Lower leg skin (tissue), 4 donors: Measurements from ENCODE around the gene CLDN14. TPM values are rescaled to one million over a fixed set of nuclear protein-coding genes. Genes with fewer than 3 reads are reported as not detected.

ENCODE experiments used
- DNase-seq, 2 donors: peaks; one replicate each; pipeline ENCODE4 v3.0.0-alpha.2; 2019; ENCODE audit warnings: low spot score in 2 of 2
- H3K4me3 ChIP-seq: fragments of 200-600 bp; sonication (generic); 2 replicates; pipeline ENCODE4 v1.5.1; 2017; ENCODE audit warnings: mild to moderate bottlenecking, low read depth; ENCODE audit not compliant: poor library complexity, severe bottlenecking
- POLR2A ChIP-seq, 2 donors: fragments of 450-650 bp; IDR thresholded peaks; one replicate each; pipeline ENCODE4 v1.6.1; 2016 to 2017; ENCODE audit warnings: antibody characterized with exemption in 2 of 2, mild to moderate bottlenecking in 1 of 2, moderate library complexity in 1 of 2
- WGBS, 2 donors: methylation state at CpG; one replicate each; pipeline ENCODE4 v1.1.5; 2018; 5-methylcytosine and 5-hydroxymethylcytosine counted together
- intact Hi-C: fragments of 100-400 bp; cut with DNase I; formaldehyde crosslinking; loops from one replicate; pipeline ENCODE4 v1.15.0; 2023; ENCODE audit warnings: low total_unique reads
- total RNA-seq, 4 donors: library from RNA; depleted of rRNA; stranded (reverse); fragments of >200 nt; gene quantifications; one replicate each; pipeline ENCODE4 v1.1.0, GENCODE V29; 2016
- TF ChIP-seq, protein P1 (sequence below), 3 donors: fragments of 450-650 bp; IDR thresholded peaks; one replicate each; pipeline ENCODE4 v1.5.1; 2016; ENCODE audit warnings: antibody characterized with exemption in 3 of 3, mild to moderate bottlenecking in 3 of 3, moderate library complexity in 2 of 3

CLDN14 gene
- total RNA-seq, 4 donors from 2014 or later = 0.13 TPM; not detected in 3

DNA sequence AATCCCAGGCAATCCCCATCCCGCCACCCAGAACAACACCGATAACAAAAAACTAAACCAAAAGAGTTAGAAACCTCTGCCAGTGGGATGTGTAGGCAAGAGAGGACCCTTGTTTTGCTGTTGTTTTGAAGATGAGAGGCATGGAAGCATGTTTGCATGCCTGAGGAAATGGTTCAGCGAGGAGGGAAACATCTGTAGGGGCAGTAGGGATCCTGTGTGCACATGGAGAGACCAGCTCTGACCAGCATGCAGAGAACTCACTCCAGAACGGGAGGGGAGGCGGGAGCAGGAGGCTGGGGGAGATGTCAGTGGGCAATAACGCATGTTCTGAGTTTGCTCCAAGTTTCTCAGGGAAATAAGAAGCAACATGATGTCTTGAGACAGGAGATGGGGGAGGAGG is 5.3 kb downstream of the CLDN14 start:
- DNase-seq = no peak
- intact Hi-C loops = no loop called here
- 78 to 81% methylated on average over 6 of the region's 6 CpGs for WGBS, 2 donors
- H3K4me3 ChIP-seq = no peak overlapping the region
- TF ChIP-seq, protein P1, sequence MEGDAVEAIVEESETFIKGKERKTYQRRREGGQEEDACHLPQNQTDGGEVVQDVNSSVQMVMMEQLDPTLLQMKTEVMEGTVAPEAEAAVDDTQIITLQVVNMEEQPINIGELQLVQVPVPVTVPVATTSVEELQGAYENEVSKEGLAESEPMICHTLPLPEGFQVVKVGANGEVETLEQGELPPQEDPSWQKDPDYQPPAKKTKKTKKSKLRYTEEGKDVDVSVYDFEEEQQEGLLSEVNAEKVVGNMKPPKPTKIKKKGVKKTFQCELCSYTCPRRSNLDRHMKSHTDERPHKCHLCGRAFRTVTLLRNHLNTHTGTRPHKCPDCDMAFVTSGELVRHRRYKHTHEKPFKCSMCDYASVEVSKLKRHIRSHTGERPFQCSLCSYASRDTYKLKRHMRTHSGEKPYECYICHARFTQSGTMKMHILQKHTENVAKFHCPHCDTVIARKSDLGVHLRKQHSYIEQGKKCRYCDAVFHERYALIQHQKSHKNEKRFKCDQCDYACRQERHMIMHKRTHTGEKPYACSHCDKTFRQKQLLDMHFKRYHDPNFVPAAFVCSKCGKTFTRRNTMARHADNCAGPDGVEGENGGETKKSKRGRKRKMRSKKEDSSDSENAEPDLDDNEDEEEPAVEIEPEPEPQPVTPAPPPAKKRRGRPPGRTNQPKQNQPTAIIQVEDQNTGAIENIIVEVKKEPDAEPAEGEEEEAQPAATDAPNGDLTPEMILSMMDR (IDR thresholded peaks at IDR 0.05) = no peak
- no peak for TF ChIP-seq POLR2A (IDR thresholded peaks at IDR 0.05)

DNA sequence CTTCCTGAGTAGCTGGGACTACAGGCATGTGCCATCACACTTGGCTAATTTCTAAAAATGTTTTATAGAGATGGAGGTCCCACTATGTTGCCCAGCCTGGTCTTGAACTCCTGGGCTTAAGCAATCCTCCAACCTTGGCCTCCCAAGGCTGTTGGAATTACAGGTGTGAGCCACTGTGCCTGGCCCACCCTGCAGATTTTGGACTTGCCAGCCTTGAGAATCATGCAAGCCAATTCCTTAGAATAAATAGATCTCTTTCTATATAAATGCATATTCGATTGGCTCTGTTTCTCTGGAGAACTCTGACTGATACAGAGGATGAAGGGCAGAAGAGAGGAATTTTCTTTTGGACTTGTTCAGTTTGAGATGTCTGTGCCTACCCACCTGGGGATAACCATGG is 6.7 kb downstream of the CLDN14 start:
- WGBS, 2 donors = 84 to 96% methylated on average over 1 of the region's 1 CpG

DNA sequence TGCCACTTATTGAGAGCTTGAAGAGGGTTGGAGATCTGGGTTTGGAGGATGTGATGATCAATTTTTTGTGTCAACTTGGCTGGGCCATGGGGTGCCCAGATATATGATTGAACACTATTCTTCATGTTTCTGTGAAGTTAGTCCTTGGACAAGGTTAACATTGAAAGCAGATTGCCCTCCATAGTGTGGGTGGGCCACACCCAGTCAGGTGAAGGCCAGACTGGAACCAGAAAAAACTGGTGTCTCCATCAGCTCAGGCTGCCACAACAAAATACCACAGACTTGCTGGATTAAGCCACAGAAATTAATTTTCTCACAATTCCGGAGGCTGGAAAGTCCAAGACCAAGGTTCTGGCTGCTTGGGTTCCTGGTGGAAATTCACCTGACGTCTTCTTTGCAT is 7.5 kb downstream of the CLDN14 start:
- H3K4me3 ChIP-seq = no peak overlapping the region
- WGBS, 2 donors = 95 to 98% methylated on average over 2 of the region's 2 CpGs
- intact Hi-C loops = no loop called here
- TF ChIP-seq, protein P1 (IDR thresholded peaks at IDR 0.05) = no peak
- TF ChIP-seq POLR2A (IDR thresholded peaks at IDR 0.05) = no peak
- DNase-seq = no peak

More for the DNA sequence above, 6.7 kb downstream of the CLDN14 start:
- no peak for TF ChIP-seq POLR2A (IDR thresholded peaks at IDR 0.05)
- TF ChIP-seq, protein P1 (IDR thresholded peaks at IDR 0.05) = no peak
- DNase-seq = no peak
- intact Hi-C loops = no loop called here
- no peak overlapping the region for H3K4me3 ChIP-seq

DNA sequence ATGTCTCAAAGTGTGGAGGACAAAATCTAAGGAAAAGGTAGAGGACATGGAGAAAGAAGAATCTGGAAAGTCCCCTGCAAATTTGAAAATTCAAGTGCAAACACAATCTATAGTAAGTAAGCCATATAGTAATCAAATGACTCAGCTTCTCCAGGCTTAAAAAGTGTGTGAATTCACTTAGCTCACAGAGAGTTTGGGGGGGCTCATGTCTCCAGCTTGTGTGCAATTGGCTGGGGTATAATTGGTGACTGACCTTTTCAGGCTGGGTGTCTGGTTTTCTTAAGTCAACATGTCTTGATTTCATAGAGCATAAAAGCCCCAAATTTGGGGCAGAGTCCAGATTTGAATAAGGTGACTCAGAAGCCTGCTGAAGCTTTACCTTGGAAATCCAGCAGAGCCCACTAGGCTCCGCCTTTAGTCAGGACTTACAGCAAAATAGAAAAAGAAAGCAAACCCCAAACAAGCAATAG is 8.6 kb downstream of the CLDN14 start:
- 85 to 88% methylated on average over 1 of the region's 1 CpG for WGBS, 2 donors
- intact Hi-C loops = no loop called here
- TF ChIP-seq, protein P1 (IDR thresholded peaks at IDR 0.05) = no peak
- no peak for TF ChIP-seq POLR2A (IDR thresholded peaks at IDR 0.05)
- DNase-seq = no peak
- no peak overlapping the region for H3K4me3 ChIP-seq

DNA sequence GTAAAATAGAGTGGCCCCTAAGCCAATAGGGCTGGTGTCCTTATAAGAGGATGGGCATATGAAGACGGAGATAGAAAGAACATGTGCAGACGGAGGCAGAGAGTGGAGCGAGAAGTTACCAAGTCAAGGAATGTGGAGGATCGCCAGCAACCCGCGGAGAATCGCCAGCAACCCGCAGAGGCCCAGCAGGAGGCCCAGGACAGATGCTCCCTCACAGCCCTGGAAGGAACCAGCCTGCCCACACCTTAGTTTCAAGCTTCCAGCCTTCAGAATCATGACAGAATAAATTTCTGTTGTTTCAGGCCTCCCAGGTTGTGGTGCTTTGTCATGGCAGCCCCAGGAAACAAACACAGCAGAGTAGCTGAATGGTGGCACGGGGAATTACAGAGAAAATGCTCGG is 9.6 kb downstream of the CLDN14 start:
- intact Hi-C loops = no loop called here
- 78 to 87% methylated on average over 10 of the region's 10 CpGs for WGBS, 2 donors
- no peak for DNase-seq
- no peak overlapping the region for H3K4me3 ChIP-seq
- TF ChIP-seq, protein P1 (IDR thresholded peaks at IDR 0.05) = no peak
- TF ChIP-seq POLR2A (IDR thresholded peaks at IDR 0.05) = no peak

DNA sequence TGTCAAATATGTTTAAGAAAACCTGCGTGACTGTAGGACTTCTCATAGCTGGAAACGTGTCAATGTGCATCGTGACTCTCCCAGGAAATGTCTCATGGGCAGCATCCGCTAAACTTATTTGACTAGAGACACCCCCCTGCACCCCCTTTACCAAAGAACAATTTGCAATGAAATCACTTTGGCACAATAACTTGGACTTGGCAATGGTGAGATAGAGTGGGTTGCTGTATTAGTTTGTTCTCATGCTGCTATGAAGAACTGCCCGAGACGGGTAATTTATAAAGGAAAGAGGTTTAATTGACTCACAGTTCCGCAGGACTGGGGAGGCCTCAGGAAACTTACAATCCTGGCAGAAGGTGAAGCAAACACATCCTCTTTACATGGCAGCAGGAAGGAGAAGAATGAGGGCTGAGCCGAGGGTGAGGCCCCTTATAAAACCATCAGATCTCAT is 13.8 kb downstream of the CLDN14 start:
- intact Hi-C loops = no loop called here
- TF ChIP-seq, protein P1 (IDR thresholded peaks at IDR 0.05) = no peak
- TF ChIP-seq POLR2A (IDR thresholded peaks at IDR 0.05) = no peak
- WGBS, 2 donors = 77 to 81% methylated on average over 8 of the region's 8 CpGs
- no peak overlapping the region for H3K4me3 ChIP-seq
- no peak for DNase-seq
